MM.1S (cell line): ENCODE measurements around the gene CTSE.
"Not testable (repeated sequence)": the region's sequence is repeated elsewhere in the genome, so short reads cannot be mapped to it uniquely, and the experiment has no call there.

Experiments
- EZH2 ChIP-seq: fragments of 300-600 bp; sonication (generic); optimal IDR thresholded peaks from 2 replicates; pipeline ENCODE3; 2017; ENCODE audit warnings: low read depth, mild to moderate bottlenecking, antibody characterized with exemption, low read length, mixed read lengths
- EZH2phosphoT487 ChIP-seq: fragments of 300-600 bp; sonication (generic); IDR thresholded peaks from 2 replicates; pipeline ENCODE4 v1.6.1; 2018; ENCODE audit warnings: antibody characterized with exemption, low read length
- TF ChIP-seq, protein P1 (sequence below): fragments of 300-600 bp; sonication (generic); IDR thresholded peaks from 2 replicates; pipeline ENCODE4 v1.5.1; 2016; ENCODE audit warnings: antibody characterized with exemption, low read length, mixed read lengths

DNA sequence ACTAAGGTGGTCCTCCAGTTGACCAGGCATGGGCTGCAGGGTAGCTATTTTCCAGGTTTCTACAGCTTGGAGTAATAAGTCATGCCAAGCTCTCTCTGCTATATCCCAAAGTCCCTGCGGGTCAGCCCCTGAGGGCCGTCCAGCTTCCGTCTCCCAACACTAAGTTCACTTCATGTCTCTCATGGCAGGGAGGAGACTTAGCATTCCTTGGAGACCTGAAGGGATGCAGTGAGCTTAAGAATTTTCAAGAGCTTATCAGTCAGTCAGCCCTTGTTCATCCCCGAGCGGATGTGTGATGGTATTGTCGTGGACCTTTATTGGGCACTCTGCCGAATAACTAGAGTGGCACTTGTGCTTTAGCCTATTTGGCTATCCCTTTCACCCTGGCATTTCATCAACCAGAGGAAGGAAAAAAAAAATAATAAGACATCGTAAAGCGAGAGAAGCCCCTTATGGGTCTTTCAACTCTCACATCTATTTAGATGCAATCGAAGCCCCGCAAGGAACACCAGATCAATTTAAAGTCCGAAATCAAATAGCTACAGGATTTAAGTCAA is 31.5 kb upstream of the CTSE start:
- TF ChIP-seq, protein P1, sequence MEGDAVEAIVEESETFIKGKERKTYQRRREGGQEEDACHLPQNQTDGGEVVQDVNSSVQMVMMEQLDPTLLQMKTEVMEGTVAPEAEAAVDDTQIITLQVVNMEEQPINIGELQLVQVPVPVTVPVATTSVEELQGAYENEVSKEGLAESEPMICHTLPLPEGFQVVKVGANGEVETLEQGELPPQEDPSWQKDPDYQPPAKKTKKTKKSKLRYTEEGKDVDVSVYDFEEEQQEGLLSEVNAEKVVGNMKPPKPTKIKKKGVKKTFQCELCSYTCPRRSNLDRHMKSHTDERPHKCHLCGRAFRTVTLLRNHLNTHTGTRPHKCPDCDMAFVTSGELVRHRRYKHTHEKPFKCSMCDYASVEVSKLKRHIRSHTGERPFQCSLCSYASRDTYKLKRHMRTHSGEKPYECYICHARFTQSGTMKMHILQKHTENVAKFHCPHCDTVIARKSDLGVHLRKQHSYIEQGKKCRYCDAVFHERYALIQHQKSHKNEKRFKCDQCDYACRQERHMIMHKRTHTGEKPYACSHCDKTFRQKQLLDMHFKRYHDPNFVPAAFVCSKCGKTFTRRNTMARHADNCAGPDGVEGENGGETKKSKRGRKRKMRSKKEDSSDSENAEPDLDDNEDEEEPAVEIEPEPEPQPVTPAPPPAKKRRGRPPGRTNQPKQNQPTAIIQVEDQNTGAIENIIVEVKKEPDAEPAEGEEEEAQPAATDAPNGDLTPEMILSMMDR: not testable (repeated sequence)
- TF ChIP-seq EZH2, EZH2phosphoT487: not testable (repeated sequence)
